GM12865 (cell line): ENCODE measurements around the gene GPD2.

Experiments used
- DNase-seq: peaks from one replicate; pipeline ENCODE4 v3.0.0; 2010; ENCODE audit warnings: low read depth
- H3K4me3 ChIP-seq: 2 replicates; pipeline ENCODE4 v1.5.1; 2011; ENCODE audit warnings: mild to moderate bottlenecking, low read depth, low read length, control low read depth
- TF ChIP-seq, protein P1 (sequence below): IDR thresholded peaks from 2 replicates; pipeline ENCODE4 v1.5.1; 2011; ENCODE audit warnings: low read length, control low read depth, low read depth, inconsistent platforms; ENCODE audit not compliant: insufficient read depth; ENCODE audit errors: missing control alignments

The GPD2 gene

DNA sequence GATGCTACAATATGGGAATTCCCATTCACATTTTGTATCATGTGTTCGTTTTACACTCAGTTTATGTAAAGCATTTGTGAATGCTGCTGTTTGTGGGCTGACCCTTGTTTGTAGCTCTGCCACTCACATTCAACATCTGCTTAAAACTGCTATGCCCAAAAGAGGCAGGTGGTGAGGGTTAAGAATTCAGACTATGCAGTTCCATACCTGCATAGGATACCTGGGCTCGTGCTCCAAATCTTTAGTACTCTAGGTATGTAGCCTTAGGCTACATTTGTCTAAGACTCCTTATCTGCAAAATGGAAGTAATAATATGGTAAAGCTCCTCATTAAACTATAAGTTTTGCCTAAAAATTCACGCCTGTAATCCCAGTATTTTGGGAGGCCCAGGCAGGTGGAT, 199.5 kb downstream of the GPD2 start:
- no peak overlapping the region for H3K4me3 ChIP-seq
- TF ChIP-seq, protein P1, sequence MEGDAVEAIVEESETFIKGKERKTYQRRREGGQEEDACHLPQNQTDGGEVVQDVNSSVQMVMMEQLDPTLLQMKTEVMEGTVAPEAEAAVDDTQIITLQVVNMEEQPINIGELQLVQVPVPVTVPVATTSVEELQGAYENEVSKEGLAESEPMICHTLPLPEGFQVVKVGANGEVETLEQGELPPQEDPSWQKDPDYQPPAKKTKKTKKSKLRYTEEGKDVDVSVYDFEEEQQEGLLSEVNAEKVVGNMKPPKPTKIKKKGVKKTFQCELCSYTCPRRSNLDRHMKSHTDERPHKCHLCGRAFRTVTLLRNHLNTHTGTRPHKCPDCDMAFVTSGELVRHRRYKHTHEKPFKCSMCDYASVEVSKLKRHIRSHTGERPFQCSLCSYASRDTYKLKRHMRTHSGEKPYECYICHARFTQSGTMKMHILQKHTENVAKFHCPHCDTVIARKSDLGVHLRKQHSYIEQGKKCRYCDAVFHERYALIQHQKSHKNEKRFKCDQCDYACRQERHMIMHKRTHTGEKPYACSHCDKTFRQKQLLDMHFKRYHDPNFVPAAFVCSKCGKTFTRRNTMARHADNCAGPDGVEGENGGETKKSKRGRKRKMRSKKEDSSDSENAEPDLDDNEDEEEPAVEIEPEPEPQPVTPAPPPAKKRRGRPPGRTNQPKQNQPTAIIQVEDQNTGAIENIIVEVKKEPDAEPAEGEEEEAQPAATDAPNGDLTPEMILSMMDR: no peak
- no peak for DNase-seq
